ENCODE results near the gene ISL2.
A peak's percentile ranks its signal among the peaks of the same experiment; 100 is the strongest.

Gene ISL2

GRCh38 chr15:76343313-76343996, 6.9 kb downstream of the ISL2 start:
- Histone ChIP-seq H3K4me3 (ENCODE audit: severe bottlenecking) (no peak overlapping the region), H3K27me3 (ENCODE audit: insufficient read depth, poor library complexity, severe bottlenecking) (no peaks in the 10 kb centered on the region)

GRCh38 chr15:76344893-76345582, 8.5 kb downstream of the ISL2 start:
- TF ChIP-seq CTCF (IDR thresholded peaks at IDR 0.05; ENCODE audit: poor library complexity, severe bottlenecking) = no peak
- no peak overlapping the region for H3K4me3 ChIP-seq (ENCODE audit: severe bottlenecking)
- no peaks in the 10 kb centered on the region for H3K27me3 ChIP-seq (ENCODE audit: insufficient read depth, poor library complexity, severe bottlenecking)
- no peaks in the 10 kb centered on the region for H3K4me1 ChIP-seq (ENCODE audit: insufficient read depth, poor library complexity, severe bottlenecking)
- no peak for DNase-seq (ENCODE audit: low spot score)
- peaks cover 4% of the 10 kb centered on the region; the same call in 1 of the 2 replicates for H3K36me3 ChIP-seq (ENCODE audit: low read depth)
- H3K27ac ChIP-seq (ENCODE audit: poor library complexity, severe bottlenecking) = no peak overlapping the region
- no peak for ATAC-seq (ENCODE audit: low read depth)
- no peaks in the 10 kb centered on the region for H3K9me3 ChIP-seq (ENCODE audit: severe bottlenecking)

More at GRCh38 chr15:76343313-76343996, 6.9 kb downstream of the ISL2 start:
- Histone ChIP-seq H3K4me1 (ENCODE audit: insufficient read depth, poor library complexity, severe bottlenecking) (no peaks in the 10 kb centered on the region), H3K9me3 (ENCODE audit: severe bottlenecking) (no peaks in the 10 kb centered on the region), H3K36me3 (ENCODE audit: low read depth) (peaks cover 4% of the 10 kb centered on the region; the same call in 1 of the 2 replicates), H3K27ac (ENCODE audit: poor library complexity, severe bottlenecking) (no peak overlapping the region)
- TF ChIP-seq CTCF (IDR thresholded peaks at IDR 0.05; ENCODE audit: poor library complexity, severe bottlenecking) = no peak
- ATAC-seq (ENCODE audit: low read depth) (no peak), DNase-seq (ENCODE audit: low spot score) (no peak)

GRCh38 chr15:76345583-76345879, 9.0 kb downstream of the ISL2 start:
- no peak for DNase-seq (ENCODE audit: low spot score)
- Histone ChIP-seq H3K4me3 (ENCODE audit: severe bottlenecking) (peak overlapping the region; percentile 70), H3K27ac (ENCODE audit: poor library complexity, severe bottlenecking) (no peak overlapping the region), H3K9me3 (ENCODE audit: severe bottlenecking) (no peaks in the 10 kb centered on the region), H3K4me1 (ENCODE audit: insufficient read depth, poor library complexity, severe bottlenecking) (no peaks in the 10 kb centered on the region), H3K27me3 (ENCODE audit: insufficient read depth, poor library complexity, severe bottlenecking) (no peaks in the 10 kb centered on the region), H3K36me3 (ENCODE audit: low read depth) (peaks cover 2% of the 10 kb centered on the region; the same call in 1 of the 2 replicates)
- ATAC-seq (ENCODE audit: low read depth) = 0 out of 3 replicates have a peak, but pooled peaks have one; percentile 0
- no peak for TF ChIP-seq CTCF (IDR thresholded peaks at IDR 0.05; ENCODE audit: poor library complexity, severe bottlenecking)

GRCh38 chr15:76345880-76346668, 9.5 kb downstream of the ISL2 start:
- no peaks in the 10 kb centered on the region; the same call in 1 of the 2 replicates for H3K36me3 ChIP-seq (ENCODE audit: low read depth)
- ATAC-seq (ENCODE audit: low read depth) = peak; percentile 52
- no peaks in the 10 kb centered on the region for H3K9me3 ChIP-seq (ENCODE audit: severe bottlenecking)
- no peaks in the 10 kb centered on the region for H3K4me1 ChIP-seq (ENCODE audit: insufficient read depth, poor library complexity, severe bottlenecking)
- H3K27me3 ChIP-seq (ENCODE audit: insufficient read depth, poor library complexity, severe bottlenecking) = no peaks in the 10 kb centered on the region
- peak overlapping the region; percentile 21 for H3K27ac ChIP-seq (ENCODE audit: poor library complexity, severe bottlenecking)
- peak overlapping the region; percentile 70 for H3K4me3 ChIP-seq (ENCODE audit: severe bottlenecking)
- no peak for TF ChIP-seq CTCF (IDR thresholded peaks at IDR 0.05; ENCODE audit: poor library complexity, severe bottlenecking)
- DNase-seq (ENCODE audit: low spot score) = no peak

Measured in RWPE2 (cell line).